ENCODE results near the gene SLC16A11. TPM values are rescaled to one million over a fixed set of nuclear protein-coding genes. Genes with fewer than 3 reads are reported as not detected.
"Not testable (repeated sequence)": the region's sequence is repeated elsewhere in the genome, so short reads cannot be mapped to it uniquely, and the experiment has no call there.

The SLC16A11 gene
- polyA plus RNA-seq, 4 donors: 0.37 to 0.93 (median 0.45) TPM

DNA sequence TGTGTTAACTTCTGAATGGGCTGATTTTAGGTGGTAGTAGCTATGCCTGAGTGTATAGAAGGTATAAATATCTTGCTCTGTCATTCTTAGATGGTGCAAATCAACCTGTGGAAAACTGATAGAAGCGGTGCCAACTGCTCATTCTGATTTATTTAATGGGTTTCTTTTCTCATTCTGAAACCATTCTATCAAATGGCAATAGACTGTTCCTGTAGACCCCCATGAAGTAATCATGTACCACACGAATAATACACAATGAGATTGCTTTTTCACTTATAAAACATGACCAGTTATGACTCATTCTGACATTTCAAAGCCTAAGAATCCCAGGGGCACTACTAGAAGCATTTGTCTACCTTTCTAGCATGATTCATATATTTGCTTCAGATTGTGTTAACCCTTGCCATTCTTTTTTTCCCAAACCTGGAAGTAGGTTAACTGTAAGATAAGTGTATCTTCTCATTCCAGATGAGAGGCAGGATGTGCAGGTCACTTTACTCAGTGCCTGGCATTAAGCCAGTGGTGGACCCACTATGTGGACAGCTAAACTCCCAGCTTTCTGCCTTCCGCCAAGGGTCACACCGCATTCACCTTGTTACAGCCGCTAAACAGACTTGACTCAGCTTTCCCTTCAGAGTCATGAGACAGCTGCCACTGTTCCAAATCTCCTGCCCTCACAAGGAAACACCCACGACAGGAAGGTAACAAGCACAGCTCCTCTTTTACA, 16.4 kb upstream of the SLC16A11 start:
- DNase-seq (ENCODE audit: low read depth in 4 of 4, low spot score in 3 of 4): no peak

DNA sequence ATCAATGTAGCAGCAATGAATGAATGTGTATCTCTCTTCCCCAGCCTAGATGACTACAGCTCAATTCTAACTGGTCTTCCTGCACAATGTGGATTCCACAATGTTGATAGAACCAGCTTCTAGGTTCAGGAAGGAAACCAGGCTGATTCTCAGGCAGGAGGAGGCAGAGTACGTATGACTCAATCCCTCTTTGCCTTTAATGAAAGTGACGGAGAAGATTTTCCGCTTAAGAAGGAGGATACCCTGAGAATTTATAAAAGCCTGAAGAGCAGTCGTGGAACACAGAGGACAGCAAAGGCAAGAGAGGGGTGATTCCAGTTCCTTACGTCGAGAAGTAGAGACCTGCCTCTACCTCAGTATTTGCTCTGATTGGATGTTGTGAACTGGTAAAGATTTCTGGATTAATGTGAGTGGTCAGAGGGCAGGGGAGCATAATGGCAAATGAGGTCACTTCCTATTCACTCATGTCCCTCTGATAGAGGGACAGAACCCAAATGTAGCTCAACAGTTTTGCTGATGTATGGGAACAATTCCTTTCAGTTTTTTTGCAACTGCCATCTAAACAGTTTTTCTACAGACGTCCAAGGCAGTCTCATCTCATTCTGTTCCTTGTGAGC, 15.0 kb upstream of the SLC16A11 start:
- no peak for DNase-seq (ENCODE audit: low read depth in 4 of 4, low spot score in 3 of 4)

DNA sequence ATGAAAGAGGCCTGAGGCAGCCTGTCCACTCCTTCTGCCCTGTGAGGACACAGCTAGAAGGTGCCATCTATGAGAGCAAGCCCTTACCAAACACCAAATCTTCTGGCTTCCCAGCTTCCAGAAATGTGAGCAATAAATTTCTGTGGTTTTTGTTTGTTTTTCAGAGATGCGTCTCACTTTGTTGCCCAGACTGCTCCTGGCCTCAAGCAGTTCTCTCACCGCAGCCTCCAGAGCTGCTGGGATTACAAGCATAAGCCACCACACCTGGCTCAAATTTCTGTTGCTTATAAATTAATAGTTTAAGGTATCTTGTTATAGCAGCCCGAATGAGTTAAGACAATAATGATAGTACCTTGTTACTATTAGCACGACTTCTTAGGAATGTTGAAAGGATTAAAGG, 12.5 kb upstream of the SLC16A11 start:
- DNase-seq (ENCODE audit: low read depth in 4 of 4, low spot score in 3 of 4): no peak

GRCh38 chr17:7050583-7050982, 6.7 kb upstream of the SLC16A11 start:
- DNase-seq (ENCODE audit: low read depth in 4 of 4, low spot score in 3 of 4): not testable (repeated sequence)

- DNase-seq (ENCODE audit: low read depth in 4 of 4, low spot score in 3 of 4): no peak
Observed at GRCh38 chr17:7048968-7049367, 5.1 kb upstream of the SLC16A11 start.

GRCh38 chr17:7047566-7047965, 3.7 kb upstream of the SLC16A11 start:
- DNase-seq (ENCODE audit: low read depth in 4 of 4, low spot score in 3 of 4): no peak

GRCh38 chr17:7046725-7047397, 3.0 kb upstream of the SLC16A11 start:
- not testable (repeated sequence) for DNase-seq (ENCODE audit: low read depth in 4 of 4, low spot score in 3 of 4)

- no peak for DNase-seq (ENCODE audit: low read depth in 4 of 4, low spot score in 3 of 4)
Observed at GRCh38 chr17:7046127-7046724, 2.3 kb upstream of the SLC16A11 start.

DNA sequence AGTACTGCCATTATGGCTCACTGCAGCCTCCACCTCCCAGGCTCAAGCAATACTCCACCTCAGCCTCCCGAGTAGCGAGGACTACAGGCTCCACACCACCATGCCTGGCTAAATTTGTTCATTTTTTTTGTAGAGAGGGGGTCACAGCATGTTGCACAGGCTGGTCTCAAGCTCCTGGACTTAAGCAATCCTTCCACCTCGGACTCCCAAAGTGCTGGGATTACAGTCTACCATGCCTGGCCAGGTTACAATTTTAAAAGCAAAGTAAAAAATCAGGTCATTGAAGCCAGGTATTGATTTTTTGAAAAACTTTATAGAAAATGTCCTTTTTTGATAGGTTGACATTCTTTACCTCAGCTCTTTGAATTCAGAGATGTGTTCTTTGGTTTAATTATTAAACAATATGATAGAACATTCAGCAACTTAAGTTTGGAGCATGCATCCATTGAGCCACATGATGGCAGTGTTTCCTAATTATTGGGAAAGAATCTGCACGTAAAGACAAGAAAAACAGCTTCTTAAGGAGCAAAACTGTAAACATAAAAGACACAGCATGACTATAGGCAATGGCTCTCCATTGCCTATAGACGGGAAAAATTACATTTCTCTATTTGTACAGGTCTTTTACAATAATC, 1.7 kb upstream of the SLC16A11 start:
- DNase-seq (ENCODE audit: low read depth in 4 of 4, low spot score in 3 of 4): peak in 2 of 4 donors; percentile 60 to 75

- no peak for DNase-seq (ENCODE audit: low read depth in 4 of 4, low spot score in 3 of 4)
Observed at GRCh38 chr17:7043182-7043496, 753 bp downstream of the SLC16A11 start.

DNA sequence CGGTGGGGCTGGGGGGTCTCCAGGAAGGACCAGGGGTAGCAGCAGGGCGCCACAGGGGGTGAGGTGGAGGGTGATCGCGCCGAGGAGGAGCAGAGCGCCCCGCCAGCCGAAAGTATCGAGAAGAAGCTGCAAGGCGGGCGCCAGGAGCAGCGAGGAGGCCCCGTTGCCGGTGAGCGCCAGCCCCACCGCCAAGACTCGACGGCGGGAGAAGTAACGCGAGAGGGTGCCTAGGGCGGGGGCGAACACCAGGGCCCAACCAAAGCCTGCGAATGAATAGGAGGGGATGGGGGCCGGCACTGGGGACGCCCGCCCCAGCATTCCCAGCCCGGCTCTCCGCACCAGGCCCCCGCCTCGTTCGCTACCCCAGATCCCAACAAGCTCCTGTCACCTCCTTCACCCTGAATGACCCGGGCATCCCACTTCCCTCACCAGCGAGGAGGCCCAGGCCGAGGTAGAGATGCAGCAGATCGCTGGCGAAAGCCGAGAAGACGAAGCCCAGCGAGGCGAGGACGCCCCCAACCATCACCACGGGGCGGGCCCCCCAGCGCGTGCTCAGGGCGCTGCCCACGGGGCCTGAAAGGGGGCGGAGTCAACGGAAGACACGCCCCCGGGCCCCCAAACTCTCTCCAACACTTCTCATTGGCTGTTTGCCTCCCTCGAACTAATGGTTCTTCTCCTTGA, 1.3 kb downstream of the SLC16A11 start:
- no peak for DNase-seq (ENCODE audit: low read depth in 4 of 4, low spot score in 3 of 4)

DNA sequence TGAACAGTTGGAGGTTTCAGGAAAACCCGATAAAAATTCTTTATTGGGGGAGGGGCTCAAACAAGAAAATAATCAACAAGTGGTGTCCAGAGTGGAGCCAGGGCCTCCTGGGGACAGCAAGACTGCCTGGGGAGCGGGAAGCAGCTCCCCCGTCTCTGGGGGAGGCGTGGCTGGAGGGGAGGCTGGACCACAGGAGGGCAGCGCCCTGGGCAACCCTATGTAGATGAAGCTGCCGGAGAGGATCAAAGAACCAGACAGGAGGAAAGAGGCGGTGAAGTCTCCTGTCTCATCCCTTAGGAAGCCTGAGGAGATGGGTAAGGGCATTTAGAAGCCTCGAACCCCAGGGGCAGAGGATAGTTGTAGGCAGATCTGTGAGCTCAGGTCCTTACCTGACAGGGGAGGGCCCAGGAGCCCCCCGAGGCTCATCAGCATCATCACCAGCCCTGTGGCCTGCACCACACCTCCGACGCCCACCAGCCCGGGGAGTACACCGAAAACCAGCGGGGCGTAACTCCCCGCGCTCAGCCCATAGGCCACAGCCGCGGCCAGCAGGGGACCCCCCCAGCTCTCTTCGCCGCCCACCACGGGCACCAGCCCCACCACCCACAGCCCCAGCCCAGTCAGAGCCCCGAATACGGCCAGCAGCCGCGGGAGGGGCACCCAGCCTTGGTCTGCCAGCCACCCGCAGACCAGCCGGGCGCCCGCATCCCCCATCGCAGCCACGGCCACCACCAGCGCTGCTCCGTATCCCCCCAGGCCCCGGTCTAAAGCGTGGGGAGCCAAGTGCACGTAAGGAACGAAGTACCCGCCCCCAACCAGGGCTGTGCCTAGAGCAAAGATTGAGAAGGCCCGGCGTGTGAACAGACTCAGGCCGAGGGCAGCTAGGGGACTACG, 2.0 kb downstream of the SLC16A11 start:
- DNase-seq (ENCODE audit: low read depth in 4 of 4, low spot score in 3 of 4): no peak

- DNase-seq (ENCODE audit: low read depth in 4 of 4, low spot score in 3 of 4): no peak
Observed at GRCh38 chr17:7039832-7040231, 4.1 kb downstream of the SLC16A11 start.

DNA sequence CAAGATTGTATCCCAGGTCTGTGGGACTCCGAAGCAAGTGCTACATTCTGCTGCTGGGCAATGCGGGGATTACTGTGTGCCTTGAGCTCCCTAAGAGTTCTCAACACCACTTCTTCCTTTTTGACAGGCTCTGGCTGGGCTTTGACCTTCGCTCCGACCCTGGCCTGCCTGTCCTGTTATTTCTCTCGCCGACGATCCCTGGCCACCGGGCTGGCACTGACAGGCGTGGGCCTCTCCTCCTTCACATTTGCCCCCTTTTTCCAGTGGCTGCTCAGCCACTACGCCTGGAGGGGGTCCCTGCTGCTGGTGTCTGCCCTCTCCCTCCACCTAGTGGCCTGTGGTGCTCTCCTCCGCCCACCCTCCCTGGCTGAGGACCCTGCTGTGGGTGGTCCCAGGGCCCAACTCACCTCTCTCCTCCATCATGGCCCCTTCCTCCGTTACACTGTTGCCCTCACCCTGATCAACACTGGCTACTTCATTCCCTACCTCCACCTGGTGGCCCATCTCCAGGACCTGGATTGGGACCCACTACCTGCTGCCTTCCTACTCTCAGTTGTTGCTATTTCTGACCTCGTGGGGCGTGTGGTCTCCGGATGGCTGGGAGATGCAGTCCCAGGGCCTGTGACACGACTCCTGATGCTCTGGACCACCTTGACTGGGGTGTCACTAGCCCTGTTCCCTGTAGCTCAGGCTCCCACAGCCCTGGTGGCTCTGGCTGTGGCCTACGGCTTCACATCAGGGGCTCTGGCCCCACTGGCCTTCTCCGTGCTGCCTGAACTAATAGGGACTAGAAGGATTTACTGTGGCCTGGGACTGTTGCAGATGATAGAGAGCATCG, 5.6 kb downstream of the SLC16A11 start:
- DNase-seq (ENCODE audit: low read depth in 4 of 4, low spot score in 3 of 4): no peak

GRCh38 chr17:7035591-7036368, 8.1 kb downstream of the SLC16A11 start, which contains the start of gene SLC16A13:
TSS of gene SLC16A13 (plus strand) at chr17:7036015. CDS start at chr17:7036383, 368 bp downstream.
- peak in 3 of 4 donors; percentile 87 to 92 (median 87) for DNase-seq (ENCODE audit: low read depth in 4 of 4, low spot score in 3 of 4)

- no peak for DNase-seq (ENCODE audit: low read depth in 4 of 4, low spot score in 3 of 4)
Observed at GRCh38 chr17:7034955-7035590, 8.8 kb downstream of the SLC16A11 start.

- DNase-seq (ENCODE audit: low read depth in 4 of 4, low spot score in 3 of 4): no peak
Observed at GRCh38 chr17:7029659-7030058, 14.2 kb downstream of the SLC16A11 start.
